Measurements from ENCODE around the gene SLC8B1.

Gene SLC8B1

DNA sequence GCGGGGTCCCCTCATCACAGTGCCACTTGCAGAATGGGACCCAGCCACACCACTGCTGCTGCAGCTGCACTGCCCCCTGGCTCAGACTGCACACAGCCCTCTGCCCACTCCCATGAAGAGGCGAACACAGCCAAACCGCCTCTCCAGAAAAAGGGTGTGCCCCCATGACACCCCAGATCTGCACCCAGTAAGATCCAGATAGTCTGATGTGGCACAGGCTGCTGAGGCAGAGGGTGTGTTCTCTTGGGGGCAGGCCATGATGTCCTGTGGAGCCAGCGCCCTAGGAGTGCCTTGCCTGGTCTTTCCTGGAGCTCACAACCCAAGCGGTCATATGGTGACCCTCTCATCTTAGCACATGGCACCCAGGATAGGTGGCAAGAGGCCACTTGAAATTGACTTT lies 44.4 kb downstream of the SLC8B1 start:
- H3K36me3 Mint-ChIP-seq (ENCODE audit: insufficient read depth) = no peaks in the 10 kb centered on the region

GRCh38 chr12:113289361-113289760 lies 45.5 kb downstream of the SLC8B1 start:
- no peaks in the 10 kb centered on the region for H3K27me3 Mint-ChIP-seq
- DNase-seq (no peak), ATAC-seq (replicated peaks) (no peak)
- H3K4me3 Mint-ChIP-seq = no peak overlapping the region
- no peaks in the 10 kb centered on the region for H3K9me3 Mint-ChIP-seq
- H3K27ac Mint-ChIP-seq = peak overlapping the region in 1 of 2 donors; percentile 11
- H3K4me1 Mint-ChIP-seq (ENCODE audit: low read depth in 2 of 2) = peaks cover 0 to 4% of the 10 kb centered on the region in 2 donors
- no peaks in the 10 kb centered on the region for H3K36me3 Mint-ChIP-seq (ENCODE audit: insufficient read depth)

More for the DNA sequence above, 44.4 kb downstream of the SLC8B1 start:
- H3K4me1 Mint-ChIP-seq (ENCODE audit: low read depth in 2 of 2) = peaks cover 0 to 2% of the 10 kb centered on the region in 2 donors
- H3K27me3 Mint-ChIP-seq = no peaks in the 10 kb centered on the region
- H3K27ac Mint-ChIP-seq = peak overlapping the region in 1 of 2 donors; percentile 13
- no peaks in the 10 kb centered on the region for H3K9me3 Mint-ChIP-seq
- no peak overlapping the region for H3K4me3 Mint-ChIP-seq
- no peak for ATAC-seq (replicated peaks)
- no peak for DNase-seq

DNA sequence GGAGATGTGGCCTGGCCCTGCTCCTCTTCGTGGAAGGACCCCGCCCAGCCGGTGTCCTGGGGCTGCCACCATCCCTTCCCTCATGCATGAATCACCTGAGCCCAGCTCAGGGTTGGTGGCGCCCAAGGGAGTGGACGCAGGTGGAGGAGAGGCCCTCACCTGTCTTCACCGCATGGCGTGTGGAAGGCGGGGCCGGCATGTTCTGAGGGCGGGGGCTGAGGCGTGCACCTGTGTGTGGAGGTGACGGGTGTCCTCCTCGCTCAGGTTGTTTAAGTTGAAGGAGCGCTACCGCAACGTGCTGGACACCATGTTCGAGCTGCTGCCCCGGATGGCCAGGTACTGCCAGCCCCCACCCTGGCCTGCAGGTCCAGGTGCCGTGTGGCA lies 47.0 kb downstream of the SLC8B1 start:
- peaks cover 0 to 4% of the 10 kb centered on the region in 2 donors for H3K4me1 Mint-ChIP-seq (ENCODE audit: low read depth in 2 of 2)

GRCh38 chr12:113287146-113287898 lies 47.6 kb downstream of the SLC8B1 start:
- Mint-ChIP-seq H3K27me3 (no peaks in the 10 kb centered on the region), H3K9me3 (no peaks in the 10 kb centered on the region), H3K36me3 (ENCODE audit: insufficient read depth) (no peaks in the 10 kb centered on the region), H3K27ac (no peak overlapping the region), H3K4me3 (no peak overlapping the region), H3K4me1 (ENCODE audit: low read depth in 2 of 2) (peaks cover 0 to 4% of the 10 kb centered on the region in 2 donors)
- ATAC-seq (replicated peaks) (no peak), DNase-seq (no peak)

More for the DNA sequence above, 47.0 kb downstream of the SLC8B1 start:
- H3K27ac Mint-ChIP-seq = no peak overlapping the region
- DNase-seq (no peak), ATAC-seq (replicated peaks) (no peak)
- no peaks in the 10 kb centered on the region for H3K9me3 Mint-ChIP-seq
- no peaks in the 10 kb centered on the region for H3K27me3 Mint-ChIP-seq
- no peaks in the 10 kb centered on the region for H3K36me3 Mint-ChIP-seq (ENCODE audit: insufficient read depth)
- no peak overlapping the region for H3K4me3 Mint-ChIP-seq

DNA sequence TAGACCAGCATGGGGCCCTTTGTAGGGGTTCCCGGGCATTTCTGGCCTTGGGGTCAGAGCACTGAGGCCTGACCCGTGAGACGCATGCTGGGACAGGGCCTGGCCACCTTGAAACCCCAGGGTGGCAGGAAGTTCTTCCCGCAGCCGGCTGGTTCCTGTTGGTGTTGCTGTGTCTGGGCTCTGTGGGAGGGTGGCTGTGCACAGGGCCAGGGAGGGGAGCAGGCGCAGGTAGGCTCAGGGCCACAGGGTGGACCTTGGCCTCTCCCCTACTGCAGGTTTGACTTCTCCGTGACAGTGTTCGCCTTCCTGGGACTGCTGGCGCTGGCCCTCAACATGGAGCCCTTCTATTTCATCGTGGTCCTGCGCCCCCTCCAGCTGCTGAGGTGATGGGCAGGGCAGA lies 48.2 kb downstream of the SLC8B1 start:
- no peaks in the 10 kb centered on the region for H3K36me3 Mint-ChIP-seq (ENCODE audit: insufficient read depth)
- no peaks in the 10 kb centered on the region for H3K27me3 Mint-ChIP-seq
- H3K27ac Mint-ChIP-seq = no peak overlapping the region
- no peaks in the 10 kb centered on the region for H3K9me3 Mint-ChIP-seq
- ATAC-seq (replicated peaks) (no peak), DNase-seq (no peak)
- peaks cover 0 to 4% of the 10 kb centered on the region in 2 donors for H3K4me1 Mint-ChIP-seq (ENCODE audit: low read depth in 2 of 2)
- no peak overlapping the region for H3K4me3 Mint-ChIP-seq

- DNase-seq (no peak), ATAC-seq (replicated peaks) (no peak)
- Mint-ChIP-seq H3K4me3 (no peak overlapping the region), H3K4me1 (ENCODE audit: low read depth in 2 of 2) (peaks cover 0 to 4% of the 10 kb centered on the region in 2 donors), H3K27me3 (no peaks in the 10 kb centered on the region), H3K9me3 (no peaks in the 10 kb centered on the region), H3K27ac (no peak overlapping the region), H3K36me3 (ENCODE audit: insufficient read depth) (no peaks in the 10 kb centered on the region)
Observed at GRCh38 chr12:113285679-113286610, 49.0 kb downstream of the SLC8B1 start.

DNA sequence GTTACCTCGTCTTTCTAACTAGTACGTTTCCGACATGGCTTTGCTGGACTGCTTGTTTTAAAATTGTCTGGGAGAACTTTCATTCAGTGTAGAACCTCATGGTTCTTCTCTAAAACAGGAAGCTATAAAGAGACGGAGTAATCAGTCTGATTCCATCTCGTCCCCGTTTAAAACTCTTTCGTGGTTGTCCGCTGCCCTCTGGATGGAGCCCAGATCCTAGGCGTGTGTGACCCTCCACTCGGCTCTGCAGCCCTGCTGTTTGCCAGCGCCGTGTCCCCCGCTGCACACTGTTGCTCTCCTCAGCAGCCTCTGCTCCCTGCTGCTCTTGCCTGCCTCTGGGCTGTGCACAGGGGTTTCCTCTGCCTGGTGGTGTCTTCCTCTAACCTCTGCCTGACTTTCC lies 50.2 kb downstream of the SLC8B1 start:
- no peaks in the 10 kb centered on the region for H3K9me3 Mint-ChIP-seq
- H3K4me1 Mint-ChIP-seq (ENCODE audit: low read depth in 2 of 2) = peaks cover 0 to 4% of the 10 kb centered on the region in 2 donors
- DNase-seq (no peak), ATAC-seq (replicated peaks) (no peak)
- H3K4me3 Mint-ChIP-seq = no peak overlapping the region
- H3K36me3 Mint-ChIP-seq (ENCODE audit: insufficient read depth) = no peaks in the 10 kb centered on the region
- H3K27ac Mint-ChIP-seq = no peak overlapping the region
- no peaks in the 10 kb centered on the region for H3K27me3 Mint-ChIP-seq

DNA sequence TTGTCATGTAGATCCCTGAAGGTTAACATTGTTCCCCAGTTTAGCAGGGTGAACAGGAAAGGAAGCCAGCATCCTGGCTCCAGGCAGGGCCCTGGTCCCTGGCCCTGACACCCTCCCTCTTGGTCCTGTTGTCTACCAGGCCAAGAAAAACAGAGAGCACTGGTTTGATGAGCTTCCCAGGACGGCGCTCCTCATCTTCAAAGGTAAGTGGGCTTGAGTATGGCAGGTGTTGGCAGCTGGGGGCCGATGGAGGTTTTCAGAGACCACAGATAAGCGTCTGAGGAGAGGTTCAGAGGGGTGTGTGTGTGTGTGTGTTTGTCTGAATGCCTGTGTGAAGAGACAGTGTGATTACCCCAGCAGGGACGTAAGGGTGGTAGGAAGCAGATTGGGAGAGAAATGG lies 56.3 kb downstream of the SLC8B1 start:
- H3K27me3 Mint-ChIP-seq = no peaks in the 10 kb centered on the region
- H3K27ac Mint-ChIP-seq = peak overlapping the region in 1 of 2 donors; percentile 70
- no peaks in the 10 kb centered on the region for H3K9me3 Mint-ChIP-seq
- DNase-seq = no peak
- H3K4me3 Mint-ChIP-seq = no peak overlapping the region
- H3K36me3 Mint-ChIP-seq (ENCODE audit: insufficient read depth) = peaks cover 7% of the 10 kb centered on the region
- no peaks in the 10 kb centered on the region for H3K4me1 Mint-ChIP-seq (ENCODE audit: low read depth in 2 of 2)
- no peak for ATAC-seq (replicated peaks)

DNA sequence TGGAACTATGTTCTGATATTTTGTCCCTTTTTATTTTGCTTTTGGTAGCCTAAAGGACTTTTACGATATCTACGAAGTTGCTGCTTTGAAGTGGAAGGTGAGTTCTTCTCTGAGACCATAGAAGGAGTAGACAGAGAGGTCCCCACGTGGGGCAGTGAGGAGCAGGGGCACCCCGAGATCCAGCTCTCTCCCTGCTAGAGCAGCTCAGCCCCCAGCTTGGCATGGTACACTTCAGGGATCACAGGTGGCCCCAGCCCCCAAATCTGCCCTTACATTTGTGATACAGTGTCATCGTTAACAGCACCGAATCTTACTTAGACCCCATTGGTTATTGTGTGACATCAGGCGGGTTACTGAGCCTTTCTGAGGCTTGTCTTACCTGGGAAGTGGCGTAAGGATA lies 56.8 kb downstream of the SLC8B1 start:
- no peak for ATAC-seq (replicated peaks)
- no peaks in the 10 kb centered on the region for H3K27me3 Mint-ChIP-seq
- no peak overlapping the region for H3K4me3 Mint-ChIP-seq
- DNase-seq = no peak
- H3K36me3 Mint-ChIP-seq (ENCODE audit: insufficient read depth) = peaks cover 7% of the 10 kb centered on the region
- no peaks in the 10 kb centered on the region for H3K9me3 Mint-ChIP-seq
- H3K27ac Mint-ChIP-seq = peak overlapping the region; percentile 68 to 70
- no peaks in the 10 kb centered on the region for H3K4me1 Mint-ChIP-seq (ENCODE audit: low read depth in 2 of 2)

DNA sequence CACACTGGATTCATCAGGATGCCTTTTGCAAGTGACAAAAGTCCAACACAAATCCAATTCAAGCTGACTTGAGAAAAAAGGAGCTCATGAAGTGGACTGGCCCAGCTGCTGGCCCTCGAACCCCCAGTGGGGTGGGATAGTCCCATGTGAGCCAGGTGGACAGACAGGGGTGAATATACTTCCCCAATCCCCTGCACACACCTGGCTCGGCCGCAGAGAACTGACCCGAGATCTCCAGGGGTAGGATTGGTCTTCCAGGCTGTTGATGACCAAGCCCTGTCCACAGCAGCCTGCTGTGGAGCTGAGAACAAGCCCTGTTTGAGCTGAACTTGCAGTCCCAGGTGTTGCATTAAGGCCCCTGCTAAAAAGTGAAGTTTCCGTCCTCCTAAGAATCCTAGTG lies 57.4 kb downstream of the SLC8B1 start:
- no peak for ATAC-seq (replicated peaks)

DNA sequence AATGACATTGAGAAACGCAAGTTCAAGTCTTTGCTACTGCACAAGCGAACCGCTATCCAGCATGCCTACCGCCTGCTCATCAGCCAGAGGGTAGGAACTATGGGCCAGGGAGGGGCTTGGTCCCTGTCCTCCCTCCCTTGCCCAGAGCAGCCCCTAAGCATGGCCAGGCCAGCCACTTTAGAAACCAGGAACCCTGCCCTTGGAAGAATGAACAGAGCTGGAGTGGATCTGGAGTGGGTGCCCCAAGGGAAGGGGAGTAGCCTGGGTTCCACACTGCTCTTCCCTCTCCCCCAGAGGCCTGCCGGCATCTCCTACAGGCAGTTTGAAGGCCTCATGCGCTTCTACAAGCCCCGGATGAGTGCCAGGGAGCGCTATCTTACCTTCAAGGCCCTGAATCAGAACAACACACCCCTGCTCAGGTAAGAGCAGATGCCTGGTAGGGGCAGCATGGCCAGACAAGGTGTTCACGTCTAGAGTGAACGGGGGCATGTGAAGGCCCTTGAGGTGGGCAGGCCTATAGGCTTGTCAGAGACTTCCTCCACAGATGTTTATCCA lies 57.9 kb downstream of the SLC8B1 start:
- Mint-ChIP-seq H3K27me3 (no peaks in the 10 kb centered on the region), H3K4me1 (ENCODE audit: low read depth in 2 of 2) (no peaks in the 10 kb centered on the region), H3K27ac (no peak overlapping the region), H3K36me3 (ENCODE audit: insufficient read depth) (peaks cover 7% of the 10 kb centered on the region), H3K9me3 (no peaks in the 10 kb centered on the region), H3K4me3 (no peak overlapping the region)
- no peak for DNase-seq
- ATAC-seq (replicated peaks) = no peak

More for the DNA sequence above, 57.4 kb downstream of the SLC8B1 start:
- no peaks in the 10 kb centered on the region for H3K4me1 Mint-ChIP-seq (ENCODE audit: low read depth in 2 of 2)
- peaks cover 7% of the 10 kb centered on the region for H3K36me3 Mint-ChIP-seq (ENCODE audit: insufficient read depth)
- peak overlapping the region in 1 of 2 donors; percentile 68 for H3K27ac Mint-ChIP-seq
- DNase-seq = no peak
- no peak overlapping the region for H3K4me3 Mint-ChIP-seq
- no peaks in the 10 kb centered on the region for H3K9me3 Mint-ChIP-seq
- H3K27me3 Mint-ChIP-seq = no peaks in the 10 kb centered on the region

DNA sequence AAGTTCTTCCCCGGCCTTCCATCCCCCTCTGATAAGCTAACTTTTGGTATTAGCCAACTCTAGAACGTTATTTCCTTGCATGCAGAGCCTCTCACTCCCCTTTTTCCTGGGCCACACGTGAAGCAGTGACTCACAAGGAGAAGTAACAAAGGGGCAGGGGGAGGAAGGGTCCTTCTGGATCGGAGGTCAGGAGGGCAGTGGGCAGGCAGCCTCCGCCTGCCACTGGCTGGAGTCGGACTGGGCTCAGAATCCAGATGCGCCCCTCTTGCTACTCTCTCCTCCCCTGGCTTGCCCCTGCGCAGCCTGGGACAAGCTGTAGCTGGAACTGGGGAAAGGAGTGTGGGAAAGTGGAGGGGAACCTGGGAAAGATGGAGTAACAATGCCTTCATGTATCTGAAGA lies 58.6 kb downstream of the SLC8B1 start:
- Mint-ChIP-seq H3K9me3 (no peaks in the 10 kb centered on the region), H3K4me1 (ENCODE audit: low read depth in 2 of 2) (no peaks in the 10 kb centered on the region), H3K4me3 (no peak overlapping the region), H3K27ac (no peak overlapping the region), H3K27me3 (no peaks in the 10 kb centered on the region), H3K36me3 (ENCODE audit: insufficient read depth) (peaks cover 7% of the 10 kb centered on the region)
- ATAC-seq (replicated peaks) = no peak
- no peak for DNase-seq

DNA sequence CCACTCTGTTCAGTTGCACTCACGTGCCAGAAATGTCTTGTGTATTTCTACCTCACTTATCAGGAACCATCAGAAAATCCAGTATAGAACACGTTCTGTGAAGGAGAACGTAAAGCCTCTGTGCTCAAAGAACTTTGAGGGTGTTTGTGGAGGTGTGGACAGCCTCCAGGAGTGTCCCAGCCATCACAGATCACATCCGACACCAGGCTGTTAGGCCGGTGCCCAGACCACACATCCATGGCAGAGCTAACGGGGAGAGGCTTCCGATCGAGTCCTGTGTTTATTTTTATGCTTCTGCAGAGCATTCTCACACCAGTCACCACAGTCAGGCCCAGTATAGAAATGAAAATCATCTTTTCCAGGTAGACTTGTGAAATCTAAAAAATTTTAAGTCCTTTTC lies 60.1 kb downstream of the SLC8B1 start:
- no peak for DNase-seq
- no peaks in the 10 kb centered on the region for H3K9me3 Mint-ChIP-seq
- peaks cover 10% of the 10 kb centered on the region for H3K36me3 Mint-ChIP-seq (ENCODE audit: insufficient read depth)
- H3K27ac Mint-ChIP-seq = no peak overlapping the region
- no peaks in the 10 kb centered on the region for H3K4me1 Mint-ChIP-seq (ENCODE audit: low read depth in 2 of 2)
- no peaks in the 10 kb centered on the region for H3K27me3 Mint-ChIP-seq
- no peak overlapping the region for H3K4me3 Mint-ChIP-seq
- no peak for ATAC-seq (replicated peaks)

All from effector memory CD8-positive, alpha-beta T cell (primary cell).